Left hindlimb (tissue), 1 donor: ENCODE results near the gene SLC35G3.
"Not testable (repeated sequence)": the region's sequence is repeated elsewhere in the genome, so short reads cannot be mapped to it uniquely, and the experiment has no call there.

Experiments
- DNase-seq: peaks from one replicate; pipeline ENCODE4 v3.0.0-alpha.2; 2018

Gene SLC35G3

GRCh38 chr17:35162755-35163154, 31.4 kb downstream of the SLC35G3 start:
- DNase-seq, result no peak

- DNase-seq, result no peak
Measured at GRCh38 chr17:35161281-35161761, 32.9 kb downstream of the SLC35G3 start.

GRCh38 chr17:35160354-35161201, 33.6 kb downstream of the SLC35G3 start:
- DNase-seq, result no peak

GRCh38 chr17:35159940-35160339, 34.3 kb downstream of the SLC35G3 start:
- DNase-seq, result no peak

GRCh38 chr17:35155246-35155645, 38.9 kb downstream of the SLC35G3 start:
- no peak for DNase-seq

- DNase-seq, result no peak
Measured at GRCh38 chr17:35154196-35155165, 39.7 kb downstream of the SLC35G3 start.

- no peak for DNase-seq
Measured at GRCh38 chr17:35152421-35153140, 41.6 kb downstream of the SLC35G3 start.

- not testable (repeated sequence) for DNase-seq
Measured at GRCh38 chr17:35151080-35151479, 43.1 kb downstream of the SLC35G3 start.

- DNase-seq, result no peak
Measured at GRCh38 chr17:35149941-35150340, 44.3 kb downstream of the SLC35G3 start.

- no peak for DNase-seq
Measured at GRCh38 chr17:35148144-35148543, 46.0 kb downstream of the SLC35G3 start.

GRCh38 chr17:35147375-35147905, 46.8 kb downstream of the SLC35G3 start, which contains the start of gene UNC45B:
Gene UNC45B (plus strand): TSS chr17:35147817. CDS start chr17:35148264, 447 bp downstream.
- DNase-seq, result no peak

- no peak for DNase-seq
Measured at GRCh38 chr17:35146214-35146833, 47.9 kb downstream of the SLC35G3 start.

GRCh38 chr17:35144840-35145239, 49.4 kb downstream of the SLC35G3 start:
- DNase-seq, result no peak
